Measurements from ENCODE around the gene CSMD2.

DNA sequence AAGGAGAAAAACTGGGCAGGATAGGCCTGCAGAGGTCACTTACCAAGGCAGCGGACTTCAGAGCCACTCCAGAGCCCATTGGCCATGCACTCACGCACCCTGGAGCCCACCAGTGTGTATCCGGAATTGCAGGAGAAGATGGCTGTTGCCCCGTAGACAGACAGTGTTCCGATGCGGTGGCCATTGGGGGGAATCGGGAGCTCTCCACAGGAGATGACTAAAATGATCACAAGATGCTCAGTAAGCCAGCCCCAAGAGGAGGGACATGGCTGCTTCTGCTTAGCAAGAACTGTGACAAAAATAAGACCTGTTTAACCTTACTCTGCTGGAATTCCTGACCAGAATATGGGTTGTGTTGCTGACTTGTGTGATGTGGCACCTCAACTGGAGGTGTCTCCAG is 595.7 kb downstream of the CSMD2 start:
- TF ChIP-seq MXI1 (IDR thresholded peaks at IDR 0.05; ENCODE audit: low read depth, low read length) (no peak), JUND (IDR thresholded peaks at IDR 0.05) (no peak), POLR2AphosphoS5 (IDR thresholded peaks at IDR 0.05; ENCODE audit: low read depth, low read length) (no peak), FOSL2 (IDR thresholded peaks at IDR 0.05; ENCODE audit: borderline replicate concordance, low read depth) (no peak), RFX5 (IDR thresholded peaks at IDR 0.05; ENCODE audit: low read length) (no peak), GABPA (IDR thresholded peaks at IDR 0.05; ENCODE audit: low read depth) (no peak), SMC3 (IDR thresholded peaks at IDR 0.05; ENCODE audit: low read depth, low read length) (no peak), EZH2phosphoT487 (IDR thresholded peaks at IDR 0.05; ENCODE audit: borderline replicate concordance, low read depth) (no peak), EP300 (IDR thresholded peaks at IDR 0.05; ENCODE audit: borderline replicate concordance in 1 of 2, low read depth in 1 of 2, low read length in 1 of 2) (no peak)
- TF ChIP-seq, protein P1, sequence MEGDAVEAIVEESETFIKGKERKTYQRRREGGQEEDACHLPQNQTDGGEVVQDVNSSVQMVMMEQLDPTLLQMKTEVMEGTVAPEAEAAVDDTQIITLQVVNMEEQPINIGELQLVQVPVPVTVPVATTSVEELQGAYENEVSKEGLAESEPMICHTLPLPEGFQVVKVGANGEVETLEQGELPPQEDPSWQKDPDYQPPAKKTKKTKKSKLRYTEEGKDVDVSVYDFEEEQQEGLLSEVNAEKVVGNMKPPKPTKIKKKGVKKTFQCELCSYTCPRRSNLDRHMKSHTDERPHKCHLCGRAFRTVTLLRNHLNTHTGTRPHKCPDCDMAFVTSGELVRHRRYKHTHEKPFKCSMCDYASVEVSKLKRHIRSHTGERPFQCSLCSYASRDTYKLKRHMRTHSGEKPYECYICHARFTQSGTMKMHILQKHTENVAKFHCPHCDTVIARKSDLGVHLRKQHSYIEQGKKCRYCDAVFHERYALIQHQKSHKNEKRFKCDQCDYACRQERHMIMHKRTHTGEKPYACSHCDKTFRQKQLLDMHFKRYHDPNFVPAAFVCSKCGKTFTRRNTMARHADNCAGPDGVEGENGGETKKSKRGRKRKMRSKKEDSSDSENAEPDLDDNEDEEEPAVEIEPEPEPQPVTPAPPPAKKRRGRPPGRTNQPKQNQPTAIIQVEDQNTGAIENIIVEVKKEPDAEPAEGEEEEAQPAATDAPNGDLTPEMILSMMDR (IDR thresholded peaks at IDR 0.05) = no peak
- TF ChIP-seq, protein P2, sequence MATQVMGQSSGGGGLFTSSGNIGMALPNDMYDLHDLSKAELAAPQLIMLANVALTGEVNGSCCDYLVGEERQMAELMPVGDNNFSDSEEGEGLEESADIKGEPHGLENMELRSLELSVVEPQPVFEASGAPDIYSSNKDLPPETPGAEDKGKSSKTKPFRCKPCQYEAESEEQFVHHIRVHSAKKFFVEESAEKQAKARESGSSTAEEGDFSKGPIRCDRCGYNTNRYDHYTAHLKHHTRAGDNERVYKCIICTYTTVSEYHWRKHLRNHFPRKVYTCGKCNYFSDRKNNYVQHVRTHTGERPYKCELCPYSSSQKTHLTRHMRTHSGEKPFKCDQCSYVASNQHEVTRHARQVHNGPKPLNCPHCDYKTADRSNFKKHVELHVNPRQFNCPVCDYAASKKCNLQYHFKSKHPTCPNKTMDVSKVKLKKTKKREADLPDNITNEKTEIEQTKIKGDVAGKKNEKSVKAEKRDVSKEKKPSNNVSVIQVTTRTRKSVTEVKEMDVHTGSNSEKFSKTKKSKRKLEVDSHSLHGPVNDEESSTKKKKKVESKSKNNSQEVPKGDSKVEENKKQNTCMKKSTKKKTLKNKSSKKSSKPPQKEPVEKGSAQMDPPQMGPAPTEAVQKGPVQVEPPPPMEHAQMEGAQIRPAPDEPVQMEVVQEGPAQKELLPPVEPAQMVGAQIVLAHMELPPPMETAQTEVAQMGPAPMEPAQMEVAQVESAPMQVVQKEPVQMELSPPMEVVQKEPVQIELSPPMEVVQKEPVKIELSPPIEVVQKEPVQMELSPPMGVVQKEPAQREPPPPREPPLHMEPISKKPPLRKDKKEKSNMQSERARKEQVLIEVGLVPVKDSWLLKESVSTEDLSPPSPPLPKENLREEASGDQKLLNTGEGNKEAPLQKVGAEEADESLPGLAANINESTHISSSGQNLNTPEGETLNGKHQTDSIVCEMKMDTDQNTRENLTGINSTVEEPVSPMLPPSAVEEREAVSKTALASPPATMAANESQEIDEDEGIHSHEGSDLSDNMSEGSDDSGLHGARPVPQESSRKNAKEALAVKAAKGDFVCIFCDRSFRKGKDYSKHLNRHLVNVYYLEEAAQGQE (IDR thresholded peaks at IDR 0.05; ENCODE audit: low read depth, low read length) = no peak
- TF ChIP-seq, protein P3, sequence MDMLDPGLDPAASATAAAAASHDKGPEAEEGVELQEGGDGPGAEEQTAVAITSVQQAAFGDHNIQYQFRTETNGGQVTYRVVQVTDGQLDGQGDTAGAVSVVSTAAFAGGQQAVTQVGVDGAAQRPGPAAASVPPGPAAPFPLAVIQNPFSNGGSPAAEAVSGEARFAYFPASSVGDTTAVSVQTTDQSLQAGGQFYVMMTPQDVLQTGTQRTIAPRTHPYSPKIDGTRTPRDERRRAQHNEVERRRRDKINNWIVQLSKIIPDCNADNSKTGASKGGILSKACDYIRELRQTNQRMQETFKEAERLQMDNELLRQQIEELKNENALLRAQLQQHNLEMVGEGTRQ (IDR thresholded peaks at IDR 0.05; ENCODE audit: borderline replicate concordance, low read depth, low read length) = no peak
- TF ChIP-seq, protein P4, sequence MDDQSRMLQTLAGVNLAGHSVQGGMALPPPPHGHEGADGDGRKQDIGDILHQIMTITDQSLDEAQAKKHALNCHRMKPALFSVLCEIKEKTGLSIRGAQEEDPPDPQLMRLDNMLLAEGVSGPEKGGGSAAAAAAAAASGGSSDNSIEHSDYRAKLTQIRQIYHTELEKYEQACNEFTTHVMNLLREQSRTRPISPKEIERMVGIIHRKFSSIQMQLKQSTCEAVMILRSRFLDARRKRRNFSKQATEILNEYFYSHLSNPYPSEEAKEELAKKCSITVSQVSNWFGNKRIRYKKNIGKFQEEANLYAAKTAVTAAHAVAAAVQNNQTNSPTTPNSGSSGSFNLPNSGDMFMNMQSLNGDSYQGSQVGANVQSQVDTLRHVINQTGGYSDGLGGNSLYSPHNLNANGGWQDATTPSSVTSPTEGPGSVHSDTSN (IDR thresholded peaks at IDR 0.05) = no peak
